GM13977 (cell line): ENCODE data around the gene TPSB2.
"Not testable (repeated sequence)": the region's sequence is repeated elsewhere in the genome, so short reads cannot be mapped to it uniquely, and the experiment has no call there.

Experiments used
- DNase-seq: peaks from one replicate; pipeline ENCODE4 v3.0.0; 2012; ENCODE audit warnings: low spot score
- CTCF ChIP-seq: IDR thresholded peaks from 2 replicates; pipeline ENCODE4 v1.5.1; 2012; ENCODE audit warnings: mild to moderate bottlenecking, control low read depth; ENCODE audit not compliant: insufficient read depth; ENCODE audit errors: extremely low read depth, missing control alignments
- in situ Hi-C: fragments of 300-500 bp; cut with MboI; formaldehyde crosslinking; loops from one replicate; pipeline ENCODE4 v1.12.0; 2022; ENCODE audit warnings: low sequenced_read_pairs, low pct_unique_long_range_greater_than_20kb, mixed read lengths, inconsistent platforms; ENCODE audit not compliant: unreplicated experiment

TPSB2 gene

GRCh38 chr16:1188432-1189189, 41.4 kb downstream of the TPSB2 start:
- no peak for TF ChIP-seq CTCF
- in situ Hi-C loops = no loop called here
- peak; percentile 78 for DNase-seq

- DNase-seq, in situ Hi-C loops: not testable (repeated sequence)
Observed at GRCh38 chr16:1185460-1186207, 44.4 kb downstream of the TPSB2 start.

- in situ Hi-C loops = no loop called here
- DNase-seq = no peak
- no peak for TF ChIP-seq CTCF
Observed at GRCh38 chr16:1184980-1185379, 45.0 kb downstream of the TPSB2 start.

GRCh38 chr16:1184156-1184868, 45.7 kb downstream of the TPSB2 start:
- in situ Hi-C loops = no loop called here
- no peak for TF ChIP-seq CTCF
- DNase-seq = no peak

GRCh38 chr16:1182950-1183907, 46.8 kb downstream of the TPSB2 start:
- in situ Hi-C loops = no loop called here
- no peak for DNase-seq
- no peak for TF ChIP-seq CTCF

GRCh38 chr16:1182316-1182671, 47.7 kb downstream of the TPSB2 start:
- DNase-seq = no peak
- in situ Hi-C loops = no loop called here
- no peak for TF ChIP-seq CTCF
